Inflammatory macrophage treated with lipopolysaccharide for 1 hour (primary cell): ENCODE results near the gene ZNF778.

Experiments used
- DNase-seq, 2 donors: peaks; one replicate each; pipeline ENCODE4 v3.0.0-alpha.2; 2020 to 2022

Gene ZNF778

GRCh38 chr16:89194340-89195311, 22.9 kb upstream of the ZNF778 start:
- DNase-seq, result no peak

DNA sequence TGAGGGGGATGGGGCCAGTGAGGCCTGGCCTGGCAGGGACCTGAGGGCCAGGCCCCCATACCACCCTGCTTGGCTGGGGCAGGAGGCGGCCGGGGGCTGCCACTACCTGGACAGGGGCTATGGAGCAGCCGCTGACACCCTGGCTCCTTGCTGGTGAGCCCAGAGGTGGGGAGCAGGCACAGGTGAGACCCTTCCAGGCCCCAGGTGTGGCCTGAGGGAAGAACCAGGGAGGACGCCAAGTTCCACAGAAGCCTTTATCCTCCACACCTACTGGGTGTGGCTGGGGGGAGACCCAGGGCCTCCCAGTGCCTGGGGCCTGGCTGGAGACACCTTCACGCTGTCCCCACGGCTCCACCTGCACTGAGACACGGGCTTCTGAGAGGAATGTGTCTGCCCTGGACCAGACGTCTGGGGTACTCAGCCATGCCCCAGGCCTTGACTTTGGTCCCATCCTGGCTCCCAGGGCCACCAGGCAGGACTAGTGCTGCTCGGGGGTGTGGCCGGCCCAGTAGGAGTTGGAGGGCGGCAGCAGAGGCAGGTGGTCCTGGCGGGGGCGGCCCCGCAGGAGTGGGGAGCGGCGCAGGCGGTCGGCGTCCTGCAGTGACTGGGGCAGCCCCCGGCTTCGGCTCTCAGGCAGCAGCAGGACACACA, 21.9 kb upstream of the ZNF778 start:
- no peak for DNase-seq

DNA sequence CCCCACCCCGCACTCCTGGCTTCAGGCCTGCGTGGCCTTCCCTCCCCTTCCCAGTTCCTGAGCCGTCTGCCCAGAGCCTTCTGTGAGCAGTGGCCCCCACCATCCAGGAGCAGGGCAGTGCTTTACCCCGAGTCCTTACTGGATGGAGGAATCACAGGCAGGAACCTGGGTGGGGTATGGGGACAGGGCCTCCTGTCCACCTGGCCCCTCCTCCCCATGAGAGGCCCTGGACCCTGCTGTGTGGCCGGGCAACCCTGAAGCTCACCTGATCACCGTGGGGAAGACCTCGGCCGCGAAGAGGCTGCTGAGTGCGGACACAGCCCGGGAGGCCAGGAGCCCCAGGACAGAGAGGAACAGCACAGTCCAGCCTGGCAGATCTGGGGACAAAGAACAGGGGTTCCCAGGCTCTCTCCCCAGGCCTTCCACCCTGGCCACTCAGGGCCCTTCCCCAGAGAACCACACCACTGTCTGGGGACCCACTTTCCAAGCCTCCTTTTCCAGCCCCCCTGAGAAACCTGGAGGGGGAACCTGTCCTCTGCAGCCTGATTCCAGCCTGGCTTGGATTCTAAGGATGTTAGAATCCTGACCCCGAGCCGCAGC, 20.4 kb upstream of the ZNF778 start:
- no peak for DNase-seq

GRCh38 chr16:89197633-89198416, 19.7 kb upstream of the ZNF778 start:
- no peak for DNase-seq

DNA sequence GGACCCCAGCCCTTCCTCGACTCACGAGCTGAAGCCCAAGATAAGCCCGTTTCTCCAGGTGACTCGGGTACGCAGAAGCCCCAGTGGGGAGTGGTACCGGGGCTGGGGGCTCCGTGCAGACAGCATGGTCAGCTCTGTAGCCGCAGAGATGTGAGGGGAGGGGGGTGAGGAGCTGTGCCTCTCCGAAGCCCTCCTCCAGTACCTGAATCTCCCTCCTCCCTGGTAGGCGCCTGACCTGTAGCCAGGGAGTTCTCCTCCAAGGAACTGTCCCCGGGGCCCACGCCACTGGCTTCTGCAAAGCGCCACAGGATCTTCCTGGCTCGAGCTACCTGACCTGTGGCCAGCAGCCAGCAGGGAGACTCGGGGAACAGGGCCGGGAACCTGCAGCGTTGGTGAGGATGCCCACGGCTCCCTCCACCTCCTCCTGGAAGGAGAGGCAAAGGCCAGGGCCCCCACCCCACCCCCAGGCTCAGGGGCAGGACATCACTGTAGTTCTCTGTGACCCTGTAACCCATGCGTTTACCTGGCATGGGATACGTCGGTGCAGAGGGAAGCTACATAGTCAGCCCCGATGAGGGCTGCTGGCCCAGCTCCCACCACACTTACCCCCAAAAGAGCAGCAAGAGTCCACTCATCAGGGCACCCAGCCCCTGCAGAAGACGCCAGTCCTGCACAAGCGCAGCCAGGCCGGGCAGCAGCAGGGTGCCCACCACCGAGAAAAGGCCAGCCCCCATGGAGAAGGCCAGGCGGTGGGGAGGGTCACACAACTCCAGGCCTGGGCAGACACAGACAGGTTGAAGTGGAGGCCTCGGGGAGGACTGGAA, 18.9 kb upstream of the ZNF778 start:
- no peak for DNase-seq

- no peak for DNase-seq
Measured at GRCh38 chr16:89199241-89200123, 18.0 kb upstream of the ZNF778 start.

GRCh38 chr16:89200124-89200849, 17.2 kb upstream of the ZNF778 start, which contains the start of gene SLC22A31:
TSS of gene SLC22A31 (minus strand) at chr16:89200537. CDS start at chr16:89200501, 36 bp downstream.
- DNase-seq, result no peak

DNA sequence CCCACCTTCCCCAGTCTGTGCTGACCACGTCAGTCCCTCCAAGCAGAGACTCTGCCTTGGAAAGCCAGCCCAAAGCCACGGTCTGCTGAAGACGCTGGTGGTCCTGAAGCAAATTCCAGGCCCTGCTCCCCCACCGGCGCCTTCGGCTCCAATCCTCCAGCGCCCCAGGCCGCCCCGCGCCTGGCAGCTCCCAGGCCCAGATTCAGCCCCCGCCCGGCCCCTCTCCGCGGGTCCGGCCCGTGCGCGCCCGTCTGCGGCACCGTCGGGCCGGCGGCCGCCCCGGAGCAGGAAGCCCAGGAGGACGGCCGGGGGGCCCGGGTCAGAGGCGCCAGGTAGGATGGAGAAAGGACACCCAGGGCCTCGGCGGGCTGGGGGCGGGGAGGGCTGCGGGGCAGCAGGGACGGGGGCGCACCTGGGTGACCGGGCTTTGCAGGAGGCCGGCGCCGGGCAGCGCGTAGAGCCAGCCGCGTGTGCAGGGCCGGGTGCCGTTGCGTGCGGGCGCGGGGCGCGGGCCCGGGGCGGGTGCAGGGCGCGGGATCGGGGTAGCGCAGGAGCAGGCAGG, 16.6 kb upstream of the ZNF778 start:
- no peak for DNase-seq

DNA sequence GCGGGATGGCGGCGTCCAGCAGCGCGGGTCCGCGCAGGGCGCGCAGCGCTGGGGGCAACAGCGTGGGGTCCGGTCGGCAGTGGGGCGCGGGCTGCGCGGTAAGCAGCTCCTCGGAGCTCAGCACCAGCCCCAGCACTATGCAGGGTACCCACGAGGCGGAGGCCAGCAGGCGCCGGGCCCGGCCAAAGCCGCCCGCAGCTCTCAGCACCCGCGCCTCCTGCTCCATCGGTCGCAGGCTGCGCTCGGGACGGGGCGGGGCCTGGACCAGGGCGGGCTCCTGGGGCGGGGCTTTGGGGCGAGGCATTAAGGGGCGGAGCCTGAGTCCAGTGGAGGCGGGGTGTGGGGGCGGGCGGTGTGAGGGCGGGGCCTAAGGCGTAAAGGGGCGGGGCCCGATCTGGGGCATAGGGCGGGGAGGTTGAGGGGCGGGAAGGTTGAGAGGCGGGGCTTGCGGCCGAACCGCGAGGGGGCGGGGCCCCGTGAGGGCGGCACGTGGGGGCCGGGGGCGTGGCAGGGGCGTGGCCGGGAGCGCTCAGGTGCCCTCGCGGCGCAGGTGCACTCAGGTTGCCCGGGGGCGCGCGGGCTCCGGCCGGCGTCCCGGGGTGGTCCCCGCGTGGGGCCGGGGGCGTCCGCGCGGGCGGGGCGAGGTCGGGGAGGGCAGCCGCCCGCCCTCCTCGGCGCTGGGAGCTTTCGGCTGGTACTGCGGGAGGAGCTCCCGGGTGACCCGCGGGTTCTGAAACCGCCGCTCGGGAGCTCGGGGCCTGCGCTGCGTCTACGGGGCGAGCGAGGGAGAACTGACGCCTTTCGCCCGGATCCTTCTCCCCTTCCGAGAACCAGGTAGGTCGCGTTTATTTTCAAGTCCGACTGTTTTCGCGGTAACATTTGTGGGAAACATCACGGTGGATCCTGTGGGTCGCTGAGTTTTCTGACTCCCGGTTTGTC, 15.8 kb upstream of the ZNF778 start:
- peak; percentile 38 to 81 for DNase-seq

DNA sequence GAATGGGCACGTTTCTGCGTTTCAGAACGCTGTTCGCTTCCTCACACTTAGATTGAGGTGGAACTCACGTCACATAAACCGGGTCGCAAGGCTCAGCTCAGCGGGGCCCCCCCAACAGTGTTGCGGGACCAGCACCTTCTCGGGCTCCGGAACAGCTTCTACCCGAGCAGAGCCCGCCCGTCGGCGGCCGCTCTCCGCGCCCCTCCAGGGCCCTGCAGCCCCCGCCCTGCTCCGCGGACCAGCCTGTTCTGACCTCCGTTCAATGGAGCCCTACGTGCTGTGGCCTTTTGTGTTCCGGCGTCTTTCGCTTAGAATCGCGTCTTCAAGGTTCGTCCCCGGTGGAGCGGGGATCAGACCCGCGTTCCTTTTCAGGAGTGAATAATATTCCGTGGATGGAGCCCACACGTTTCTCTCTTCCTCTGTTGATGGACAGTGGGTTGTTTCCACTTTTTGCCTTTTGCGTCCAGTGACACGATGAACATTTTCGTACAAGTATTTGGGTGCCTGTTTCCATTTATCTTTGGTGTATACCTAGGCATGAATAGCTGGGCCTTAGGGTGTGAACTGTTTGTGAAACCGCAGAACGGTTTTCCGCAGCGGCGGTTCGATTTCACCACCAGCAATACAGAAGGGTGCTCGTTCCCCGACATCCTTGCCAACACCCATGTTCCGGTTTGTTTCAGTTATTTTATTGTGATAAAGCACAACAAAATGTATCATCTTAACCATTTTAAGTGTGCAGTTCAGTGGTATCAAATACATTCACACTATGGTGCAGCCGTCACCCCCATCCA, 14.9 kb upstream of the ZNF778 start:
- no peak for DNase-seq

GRCh38 chr16:89207993-89208392, 9.5 kb upstream of the ZNF778 start:
- DNase-seq, result no peak

- no peak for DNase-seq
Measured at GRCh38 chr16:89209522-89210044, 7.9 kb upstream of the ZNF778 start.

DNA sequence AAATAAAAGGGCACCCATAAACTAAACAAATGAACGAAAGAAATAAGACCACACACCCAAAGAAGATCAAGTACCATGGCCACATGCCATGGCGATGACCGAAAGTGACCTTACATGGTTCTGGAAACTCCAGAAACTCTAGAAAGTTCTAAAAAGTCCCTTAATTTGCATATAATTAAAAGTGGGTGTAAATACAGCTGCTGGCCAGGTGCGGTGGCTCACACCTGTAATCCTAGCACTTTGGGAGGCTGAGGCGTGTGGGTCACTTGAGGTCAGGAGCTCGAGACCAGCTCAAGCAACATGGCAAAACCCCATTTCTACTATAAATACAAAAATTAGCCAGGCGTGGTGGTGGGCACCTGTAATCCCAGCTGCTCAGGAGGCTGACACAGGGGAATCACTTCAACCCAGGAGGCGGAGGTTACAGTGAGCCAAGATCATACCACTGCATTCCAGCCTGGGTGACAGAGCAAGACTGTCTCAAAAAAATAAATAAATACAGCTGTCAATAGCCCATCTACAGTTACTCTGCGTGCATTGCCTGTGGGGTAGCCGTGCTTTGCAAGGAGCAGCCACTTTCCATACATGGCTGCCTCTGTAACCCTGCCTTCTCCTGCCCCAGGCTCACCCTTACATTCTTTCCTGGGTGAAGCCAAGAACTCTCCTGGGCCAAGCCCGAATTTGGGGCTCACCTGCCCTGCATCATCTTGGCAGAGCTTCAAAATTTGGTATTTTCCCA, 7.2 kb upstream of the ZNF778 start:
- DNase-seq, result no peak

- DNase-seq, result no peak
Measured at GRCh38 chr16:89210904-89211515, 6.5 kb upstream of the ZNF778 start.

DNA sequence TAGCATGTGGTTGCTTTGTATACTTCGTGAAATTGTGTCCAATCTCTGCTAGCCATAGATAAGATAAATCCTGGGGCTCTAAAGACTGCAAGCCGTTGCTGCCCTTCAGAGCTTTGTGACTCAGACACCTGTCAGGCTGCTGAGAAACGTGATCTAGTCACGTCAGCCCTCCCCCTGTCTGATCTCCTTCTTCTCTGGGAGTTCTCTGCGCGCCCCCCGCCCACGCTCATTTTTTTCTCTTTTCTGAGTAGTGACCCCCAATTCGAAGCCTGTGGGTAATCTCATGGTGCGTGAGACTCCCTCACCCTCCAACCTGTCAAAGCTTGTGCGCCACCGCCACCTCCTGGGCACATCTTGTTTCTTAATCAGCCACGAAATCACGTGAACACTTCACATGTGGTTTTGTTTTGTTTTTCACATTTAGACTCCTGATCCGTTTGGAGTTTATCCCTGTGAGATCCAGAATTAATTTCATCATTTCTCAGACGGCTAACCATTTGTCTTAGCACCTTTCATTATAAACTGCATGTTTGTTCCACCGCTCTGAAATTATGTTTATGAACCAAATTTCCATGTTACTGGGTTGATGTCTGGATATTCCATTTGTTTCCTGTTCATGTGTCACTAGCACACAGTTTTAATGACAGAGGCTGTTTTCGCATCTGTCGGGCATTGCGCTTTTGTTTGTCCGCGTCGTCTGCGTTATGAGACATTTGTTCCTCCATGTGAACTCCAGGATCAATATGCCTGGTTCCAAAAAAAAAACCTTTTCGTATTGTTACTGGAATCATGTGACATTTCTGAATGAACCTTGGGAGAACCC, 977 bp upstream of the ZNF778 start:
- peak; percentile 65 to 89 for DNase-seq

GRCh38 chr16:89217138-89217387, 440 bp upstream of the ZNF778 start:
- DNase-seq, result no peak
